HG03354 (cell line): ENCODE measurements around the gene SLC15A2.

Experiments used
- ATAC-seq: cut with Tn5 transposase; IDR thresholded peaks from one replicate; pipeline ENCODE4 v1.9.1; 2021; ENCODE audit warnings: mild to moderate bottlenecking; ENCODE audit not compliant: unreplicated experiment, poor library complexity, severe bottlenecking

The SLC15A2 gene

DNA sequence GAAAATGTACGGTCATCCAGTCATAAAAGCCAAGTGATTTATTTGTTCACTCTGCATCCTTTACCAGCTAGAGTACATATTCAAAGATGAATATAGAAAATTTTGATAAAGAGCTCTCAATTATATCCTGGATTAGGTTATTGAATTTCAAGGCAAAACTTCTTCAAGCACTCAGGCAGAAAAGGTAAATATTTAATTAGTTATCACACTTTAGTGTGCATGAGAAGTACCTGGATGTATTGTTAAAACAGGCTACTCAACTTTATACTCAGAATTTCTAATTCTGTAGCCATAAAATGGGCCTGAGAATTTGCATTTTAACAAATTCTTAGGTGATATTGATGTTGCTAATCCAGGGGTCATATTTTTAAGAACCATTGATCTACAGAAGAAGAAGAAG lies 82.5 kb downstream of the SLC15A2 start:
- no peak for ATAC-seq

DNA sequence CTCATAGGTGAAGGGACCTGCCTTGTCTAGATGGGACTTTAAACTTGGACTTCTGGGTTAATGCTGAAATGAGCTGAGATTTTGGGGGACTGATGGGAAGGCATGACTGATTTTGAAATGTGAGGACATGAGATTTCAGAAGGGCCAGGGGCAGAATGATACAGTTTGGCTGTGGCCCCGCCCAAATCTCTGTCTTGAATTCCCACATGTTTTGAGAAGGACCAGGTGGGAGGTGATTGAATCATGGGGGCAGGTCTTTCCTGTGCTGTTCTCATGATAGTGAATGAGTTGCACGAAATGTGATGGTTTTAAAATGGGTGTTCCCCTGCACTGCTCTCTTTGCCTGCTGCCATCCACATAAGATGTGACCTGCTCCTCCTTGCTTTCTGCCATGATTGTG lies 85.0 kb downstream of the SLC15A2 start:
- no peak for ATAC-seq

DNA sequence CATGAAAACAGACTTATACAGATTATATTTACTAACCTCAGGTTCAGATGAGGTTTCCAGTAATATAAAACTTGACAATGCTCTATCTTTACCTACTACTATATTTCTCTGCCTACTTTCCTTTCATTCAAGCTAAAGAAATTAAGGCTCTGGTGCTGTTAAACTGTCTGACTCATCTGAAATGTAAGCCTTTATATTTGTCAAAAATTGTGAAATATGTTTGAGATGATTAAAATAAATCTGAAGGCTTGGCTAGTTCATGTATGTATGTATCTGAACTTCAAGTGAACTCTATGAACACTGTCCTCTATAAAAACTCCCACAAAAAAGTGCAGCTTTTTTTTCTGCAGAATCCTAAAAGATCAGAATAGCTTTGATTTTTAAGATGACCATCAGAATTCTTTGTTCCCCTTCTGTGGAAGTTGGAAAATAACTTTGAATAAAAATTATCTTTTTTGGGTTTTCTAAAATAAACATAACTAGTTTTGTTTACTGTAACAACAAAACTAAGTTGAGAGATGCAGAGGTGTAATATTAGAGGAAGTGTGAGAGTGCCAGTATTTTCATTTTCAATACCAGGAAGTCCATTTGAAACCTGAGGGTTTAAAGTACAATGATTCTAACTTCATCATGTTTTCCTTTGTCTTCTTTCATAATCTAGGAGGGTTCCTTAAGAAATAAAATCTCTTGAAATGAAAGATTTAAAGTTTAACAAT lies 85.7 kb downstream of the SLC15A2 start:
- ATAC-seq, result peak; percentile 79

DNA sequence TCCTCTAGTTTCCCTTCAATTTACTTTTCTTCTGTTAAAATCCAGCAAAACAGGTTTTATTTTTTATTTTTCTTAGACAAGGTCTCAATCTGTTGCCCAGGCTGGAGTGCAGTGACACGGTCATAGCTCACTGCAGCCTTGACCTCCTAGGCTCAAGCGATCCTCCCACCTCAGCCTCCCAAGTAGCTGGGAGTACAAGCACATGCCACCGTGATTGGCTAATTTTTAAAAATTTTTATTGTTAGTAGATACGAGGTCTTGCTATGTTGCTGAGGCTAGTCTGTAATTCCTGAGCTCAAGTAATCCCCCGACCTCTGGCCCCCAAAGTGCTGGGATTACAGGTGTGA lies 86.2 kb downstream of the SLC15A2 start:
- ATAC-seq, result peak; percentile 33

DNA sequence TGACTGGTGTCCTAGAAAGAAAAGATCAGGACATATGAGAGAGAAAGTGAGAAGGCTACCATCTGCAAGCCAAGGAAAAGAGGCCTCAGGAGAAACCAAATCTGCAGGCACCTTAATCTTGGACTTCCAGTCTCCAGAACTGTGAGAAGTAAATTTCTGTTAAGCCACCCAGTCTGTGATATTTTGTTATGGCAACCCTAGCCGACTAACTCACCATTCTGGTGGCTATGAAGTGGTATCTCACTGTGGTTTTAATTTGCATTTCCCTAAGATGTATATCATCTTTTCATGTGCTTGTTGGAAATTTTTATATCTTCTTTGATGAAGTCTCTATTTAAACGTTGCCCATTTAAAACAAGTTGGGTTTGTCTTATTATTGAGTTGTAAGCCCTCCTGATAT lies 87.3 kb downstream of the SLC15A2 start:
- ATAC-seq, result no peak

DNA sequence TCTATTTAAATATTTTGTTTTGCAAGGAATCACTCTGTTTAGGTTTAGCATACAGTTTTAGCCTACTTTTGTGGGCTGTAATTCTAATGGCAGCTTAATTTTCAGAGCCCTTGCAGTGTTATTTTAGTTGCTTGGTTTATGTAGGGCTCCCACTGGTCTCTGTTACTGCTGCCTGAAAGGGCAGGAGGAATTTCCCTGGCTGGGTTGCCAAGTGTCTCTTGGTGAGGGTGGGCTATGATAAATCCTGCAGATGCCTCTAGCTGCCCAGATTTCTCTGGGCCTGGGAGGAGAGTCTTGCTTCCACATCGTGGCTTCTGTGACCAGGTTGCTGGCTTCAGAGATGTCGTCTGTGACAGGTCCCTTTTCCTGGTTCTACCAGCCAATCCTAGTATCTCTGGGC lies 91.6 kb downstream of the SLC15A2 start:
- ATAC-seq, result no peak

DNA sequence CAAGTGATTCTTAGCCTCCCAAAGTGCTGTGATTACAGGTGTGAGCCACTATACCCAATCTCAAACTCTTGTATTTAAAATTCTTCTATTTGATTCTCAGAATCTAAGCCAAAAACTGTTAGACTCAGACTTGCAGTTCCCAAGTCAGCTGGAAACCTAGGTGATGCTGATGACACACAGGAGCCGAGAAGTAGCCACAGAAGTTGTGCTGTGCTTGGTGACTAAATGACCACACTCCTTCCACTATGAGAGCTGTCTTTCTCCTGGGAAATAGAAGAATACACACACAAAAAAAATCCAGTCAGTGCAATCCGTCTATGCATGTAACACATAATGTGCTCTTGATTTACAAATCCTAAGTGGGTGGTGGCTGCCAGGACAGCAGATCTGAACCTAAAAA lies 93.9 kb downstream of the SLC15A2 start:
- no peak for ATAC-seq

DNA sequence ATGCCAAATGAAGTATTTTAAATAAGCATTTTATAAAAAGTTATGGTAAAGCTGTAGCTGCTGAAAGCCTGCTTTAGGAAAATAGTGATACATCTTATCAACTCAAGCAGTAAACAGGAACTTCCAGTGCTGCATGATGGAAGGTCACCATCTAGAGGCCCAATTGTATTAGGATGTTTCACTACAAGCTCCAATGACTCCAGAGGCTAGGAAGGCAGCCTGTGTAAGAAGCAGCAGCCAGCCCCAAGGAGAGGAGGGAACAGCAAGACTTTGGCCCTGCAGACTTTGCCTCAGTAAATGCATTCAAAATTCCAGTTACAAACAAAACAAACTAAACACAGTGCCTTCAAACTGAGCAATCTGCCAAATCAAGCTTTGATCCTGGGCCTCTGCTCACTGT lies 95.7 kb downstream of the SLC15A2 start:
- ATAC-seq, result no peak

DNA sequence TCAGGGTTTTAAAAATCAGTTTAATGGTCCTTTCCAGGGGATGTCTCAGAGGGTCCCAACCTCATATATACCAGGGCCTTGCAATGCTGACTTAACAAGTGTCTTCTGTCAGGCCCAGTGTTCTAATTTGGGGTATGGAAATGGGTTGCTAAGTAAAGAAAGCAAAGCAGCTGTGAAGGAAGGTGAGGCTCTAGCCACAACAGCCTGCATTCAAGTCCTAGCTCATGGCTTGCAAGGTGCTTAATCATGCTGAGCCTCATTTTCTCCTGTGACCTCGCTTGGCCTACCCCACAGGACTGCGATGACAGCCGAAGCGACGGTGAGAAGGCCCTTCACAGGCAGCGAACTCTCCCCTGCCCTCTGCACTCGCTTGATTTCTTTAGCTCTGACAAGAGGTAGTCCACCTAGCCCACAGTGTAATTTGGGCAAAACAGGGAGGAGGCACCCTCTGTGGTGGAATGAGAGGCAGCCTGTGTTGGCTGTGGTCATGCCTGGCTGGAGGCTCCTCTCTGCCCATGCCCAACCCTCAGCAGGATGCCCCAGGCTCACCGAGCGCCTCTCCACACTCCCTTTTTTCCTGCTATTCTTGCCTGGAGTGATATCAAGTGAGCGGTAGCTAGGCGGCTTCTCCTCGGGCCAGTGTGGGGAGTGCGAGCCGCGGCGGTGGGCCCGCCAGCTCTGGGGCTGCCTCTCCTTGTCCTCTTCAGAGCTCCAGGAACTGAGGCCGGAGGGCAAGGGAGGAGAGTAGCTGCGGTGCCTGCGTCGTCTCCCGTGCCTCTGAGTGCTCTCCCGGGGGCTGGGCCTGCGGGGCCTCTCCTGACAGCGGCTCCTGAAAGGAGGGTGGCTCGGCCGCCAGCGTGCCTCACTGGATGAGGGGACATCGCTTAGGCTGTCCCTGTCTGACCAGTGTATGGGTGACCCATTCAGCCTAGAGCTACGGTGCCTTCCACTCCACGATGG lies 98.7 kb downstream of the SLC15A2 start:
- ATAC-seq, result peak; percentile 74
